SKM-1 (cell line): ENCODE results near the gene CMA1.
"Not testable (repeated sequence)": the region's sequence is repeated elsewhere in the genome, so short reads cannot be mapped to it uniquely, and the experiment has no call there.

ENCODE experiments used
- DNase-seq: peaks from one replicate; lab custom pipeline; 2025; ENCODE audit not compliant: unreplicated experiment; lab: John Stamatoyannopoulos, UW

Gene CMA1

DNA sequence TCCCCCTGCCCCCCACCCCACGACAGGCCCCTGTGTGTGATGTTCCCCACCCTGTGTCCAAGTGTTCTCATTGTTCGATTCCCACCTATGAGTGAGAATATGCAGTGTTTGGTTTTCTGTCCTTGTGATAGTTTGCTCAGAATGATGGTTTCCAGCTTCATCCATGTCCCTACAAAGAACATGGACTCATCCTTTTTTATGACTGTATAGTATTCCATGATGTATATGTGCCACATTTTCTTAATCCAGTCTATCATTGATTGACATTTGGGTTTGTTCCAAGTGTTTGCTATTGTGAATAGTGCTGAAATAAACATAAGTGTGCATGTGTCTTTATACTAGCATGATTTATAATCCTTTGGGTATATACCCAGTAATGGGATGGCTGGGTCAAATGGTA, 37.6 kb downstream of the CMA1 start:
- not testable (repeated sequence) for DNase-seq

DNA sequence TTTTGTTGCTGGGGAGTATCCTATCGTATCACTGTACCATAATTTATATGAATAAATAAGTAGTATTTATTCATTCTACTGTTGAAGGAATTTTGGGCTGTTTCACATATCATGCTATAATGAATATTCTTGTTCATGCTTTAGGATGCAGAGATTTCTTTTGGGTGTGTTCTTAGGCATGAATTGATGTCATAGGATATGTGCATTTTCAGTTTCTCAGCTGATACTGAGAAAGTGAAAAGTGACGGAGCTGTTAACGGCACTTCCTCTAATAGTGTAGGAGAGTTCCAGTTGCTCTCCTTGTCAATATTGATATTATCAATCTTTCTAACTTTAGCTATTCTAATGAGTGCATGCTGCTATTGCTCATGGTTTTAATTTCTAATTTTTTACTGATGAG, 42.3 kb downstream of the CMA1 start:
- DNase-seq = no peak

DNA sequence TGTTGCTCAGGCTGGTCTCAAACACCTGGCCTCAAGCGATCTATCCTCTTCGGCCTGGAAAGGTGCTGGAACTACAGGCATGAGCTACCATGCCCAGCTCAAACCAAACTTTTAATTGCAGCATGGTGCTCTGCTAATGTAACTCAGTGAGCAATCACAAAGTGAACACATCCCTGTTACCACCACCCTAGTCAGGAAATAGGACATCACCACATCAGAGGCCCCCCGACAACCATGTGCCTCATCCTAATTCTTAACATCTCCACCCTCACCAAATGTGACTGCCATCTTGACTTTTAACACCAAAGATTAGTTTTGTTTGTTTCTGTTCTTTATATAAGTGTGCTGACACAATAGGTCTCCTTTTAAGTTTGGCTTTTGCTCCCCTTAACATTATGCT, 42.7 kb downstream of the CMA1 start:
- no peak for DNase-seq

DNA sequence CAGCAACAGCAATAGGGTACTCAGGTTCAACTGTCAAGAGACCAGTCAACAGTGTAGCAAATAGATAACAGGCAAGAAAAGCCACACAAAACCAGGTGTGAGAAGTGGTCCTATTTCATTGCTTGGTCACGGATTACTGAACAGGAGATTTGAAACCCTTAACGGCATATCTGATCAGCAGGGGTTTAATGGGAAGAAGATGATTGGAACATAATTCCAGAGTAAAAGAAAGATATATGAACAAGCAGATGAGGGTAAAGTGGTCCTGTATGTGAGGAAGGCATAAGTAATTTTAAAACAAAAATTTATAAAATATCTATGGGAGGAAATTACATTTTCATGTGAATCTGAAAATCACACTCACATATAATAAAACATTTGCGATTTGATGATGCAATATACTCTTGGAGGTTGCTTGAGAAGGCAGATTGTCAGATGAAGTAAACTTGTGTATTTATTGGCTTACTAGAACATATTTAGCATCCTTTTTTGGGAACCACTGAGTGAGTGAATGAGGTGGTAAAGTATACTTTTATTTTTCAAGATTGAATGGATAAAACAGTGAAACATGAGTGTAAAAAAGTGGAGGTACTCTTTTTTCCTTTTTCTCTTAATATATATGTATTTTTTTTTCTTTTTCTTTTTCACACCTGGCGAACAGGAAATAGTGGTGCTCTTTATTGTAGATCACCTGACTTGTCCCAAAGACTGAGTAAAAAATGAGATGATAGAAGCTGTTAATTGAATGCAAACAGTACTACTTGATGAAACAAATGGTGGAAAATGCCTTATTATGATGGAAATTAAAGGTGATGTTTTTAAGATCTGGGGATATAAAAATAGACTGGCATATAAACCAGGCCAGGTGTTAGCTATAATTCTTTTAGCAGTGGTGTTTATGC, 43.9 kb downstream of the CMA1 start:
- no peak for DNase-seq

DNA sequence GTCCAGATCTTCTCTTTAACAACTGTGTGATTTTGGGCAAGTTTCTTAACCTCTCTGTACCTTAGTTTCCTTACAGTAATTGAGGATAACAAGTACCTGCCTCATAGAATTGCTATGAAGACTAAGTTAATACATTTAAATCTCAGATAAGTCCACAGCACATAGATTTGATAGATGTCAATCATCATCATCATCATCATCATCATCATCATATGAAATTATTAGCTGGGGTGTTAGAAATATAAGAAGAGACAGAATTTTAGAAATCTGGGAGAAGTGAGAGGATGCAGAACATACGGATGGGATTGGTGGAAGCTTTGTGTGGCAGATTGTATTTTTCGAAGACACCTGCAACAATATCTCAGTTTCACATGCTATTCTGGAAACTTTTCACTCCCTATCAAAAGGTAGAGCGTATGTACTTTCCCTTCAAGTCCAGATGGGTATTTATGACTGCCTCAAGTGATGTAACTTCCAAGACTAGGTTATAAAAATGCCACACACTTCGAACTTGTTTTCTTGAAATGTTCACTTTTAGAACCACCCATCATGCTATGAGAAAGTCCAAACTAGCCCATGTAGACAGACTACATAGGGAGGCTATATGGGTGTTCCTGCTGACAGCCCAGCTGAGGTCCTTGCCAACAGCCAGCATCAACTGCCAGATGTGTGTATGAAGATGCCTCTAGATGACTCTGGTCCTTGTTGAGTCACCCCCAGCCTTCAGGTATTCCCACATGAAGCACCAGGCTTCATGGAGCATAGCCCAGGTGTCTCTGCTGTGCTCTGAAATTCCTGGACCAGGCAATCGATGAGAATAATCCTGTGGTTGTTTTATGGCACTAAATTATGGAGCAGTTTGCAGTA, 44.8 kb downstream of the CMA1 start:
- DNase-seq = no peak

DNA sequence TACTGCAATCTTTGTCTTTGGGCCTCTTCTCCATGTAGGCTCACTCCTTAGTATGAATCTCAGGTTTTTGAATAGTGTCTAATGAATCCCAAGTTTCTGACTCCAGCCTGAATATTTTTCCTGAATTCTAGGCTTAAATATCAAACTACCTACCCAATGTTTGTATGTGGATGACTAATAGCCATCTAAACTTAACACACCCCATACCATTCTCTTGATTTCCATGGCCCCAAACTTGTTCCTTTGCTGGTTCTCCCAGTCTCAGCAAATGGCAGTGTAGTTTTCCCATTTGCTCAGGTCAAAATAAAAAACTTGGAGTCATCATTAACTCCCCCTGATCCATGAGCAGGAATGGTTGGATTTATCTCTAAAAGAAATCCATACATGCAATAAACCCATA, 46.7 kb downstream of the CMA1 start:
- no peak for DNase-seq

DNA sequence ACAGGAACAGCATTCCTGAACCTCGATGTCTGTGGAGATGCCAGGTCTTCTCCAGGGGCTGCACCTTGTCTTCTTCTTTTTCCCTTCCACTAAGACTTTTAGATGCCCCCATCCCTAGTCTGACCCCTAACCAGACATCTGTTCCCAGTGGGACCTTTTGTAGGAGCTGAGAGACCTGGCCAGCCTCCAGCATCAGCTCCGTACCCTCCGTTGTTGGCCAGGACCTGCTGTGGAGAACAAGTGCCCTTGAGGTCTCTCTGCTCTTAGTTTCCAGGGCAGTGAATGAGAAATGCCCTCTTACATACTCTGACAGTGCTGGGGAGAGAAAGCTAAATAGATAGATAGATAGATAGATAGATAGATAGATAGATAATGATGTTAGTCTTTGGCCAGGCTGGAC, 48.7 kb downstream of the CMA1 start:
- DNase-seq = no peak

DNA sequence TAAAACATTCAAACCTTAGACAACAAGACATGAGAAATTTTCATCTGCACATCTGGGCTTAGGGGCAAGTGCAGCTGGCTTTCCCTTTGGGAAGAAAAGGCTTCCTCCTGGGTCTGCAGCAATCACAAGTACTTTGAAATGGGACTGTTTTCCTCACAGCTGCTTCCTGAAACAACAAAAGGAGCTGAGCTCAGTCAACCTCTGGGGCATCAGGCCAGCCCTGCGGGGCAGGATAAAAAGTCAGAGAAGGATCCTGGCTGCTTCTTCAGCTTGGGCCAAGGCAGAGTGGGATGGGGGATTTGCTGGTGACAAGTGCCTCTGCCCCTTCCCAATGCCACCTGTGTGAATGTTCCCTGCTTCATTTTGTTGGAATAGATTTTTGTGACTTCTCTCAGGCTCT, 49.3 kb downstream of the CMA1 start:
- no peak for DNase-seq

DNA sequence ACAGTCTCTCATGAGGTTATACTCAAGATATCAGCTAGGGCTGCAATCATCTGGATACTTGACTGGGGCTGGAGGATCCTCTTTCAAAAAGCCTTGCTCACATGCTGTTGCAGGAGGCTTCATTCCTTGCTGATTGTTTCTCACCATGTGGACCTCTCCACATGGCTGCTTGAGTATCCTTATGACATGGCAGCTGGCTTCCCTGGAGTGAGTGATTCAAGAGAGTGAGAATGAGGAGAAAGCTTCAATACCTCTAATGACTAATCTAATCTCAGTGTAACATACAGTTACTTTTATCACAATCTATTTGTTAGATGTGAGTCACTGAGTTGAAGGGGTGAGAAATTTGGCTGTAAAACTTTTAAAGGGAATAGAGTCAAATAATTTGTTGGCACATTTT, 51.1 kb downstream of the CMA1 start:
- DNase-seq = no peak
